Parathyroid adenoma (tissue), 2 donors: ENCODE measurements around the gene SFN.
"Not testable (repeated sequence)": the region's sequence is repeated elsewhere in the genome, so short reads cannot be mapped to it uniquely, and the experiment has no call there.

ENCODE experiments used
- H2AFZ ChIP-seq: fragments of 300-600 bp; sonication (generic); one replicate; pipeline ENCODE4 v1.7.0; 2017; ENCODE audit warnings: antibody characterized with exemption, mild to moderate bottlenecking
- H3K27ac ChIP-seq: fragments of 300-600 bp; sonication (generic); one replicate; pipeline ENCODE4 v1.7.0; 2017
- H3K27me3 ChIP-seq: fragments of 300-600 bp; sonication (generic); one replicate; pipeline ENCODE4 v1.7.0; 2017; ENCODE audit warnings: low read length; ENCODE audit not compliant: control insufficient read depth, insufficient read depth
- H3K36me3 ChIP-seq: fragments of 300-600 bp; sonication (generic); one replicate; pipeline ENCODE4 v1.7.0; 2017; ENCODE audit warnings: low read length; ENCODE audit not compliant: control insufficient read depth, insufficient read depth
- H3K4me1 ChIP-seq: fragments of 300-600 bp; sonication (generic); one replicate; pipeline ENCODE4 v1.7.0; 2017; ENCODE audit warnings: control low read depth
- H3K4me2 ChIP-seq: fragments of 300-600 bp; sonication (generic); one replicate; pipeline ENCODE4 v1.7.0; 2017; ENCODE audit warnings: low read length
- H3K4me3 ChIP-seq: fragments of 300-600 bp; sonication (generic); one replicate; pipeline ENCODE4 v1.7.0; 2017; ENCODE audit warnings: low read depth, low read length
- H3K79me2 ChIP-seq: fragments of 300-600 bp; sonication (generic); one replicate; pipeline ENCODE4 v1.7.0; 2017; ENCODE audit warnings: control low read depth
- H3K9ac ChIP-seq: fragments of 300-600 bp; sonication (generic); one replicate; pipeline ENCODE4 v1.7.0; 2017; ENCODE audit warnings: mild to moderate bottlenecking
- H3K9me3 ChIP-seq: fragments of 300-600 bp; sonication (generic); one replicate; pipeline ENCODE4 v1.7.0; 2017; ENCODE audit warnings: low read length; ENCODE audit not compliant: control insufficient read depth
- TF ChIP-seq, protein P1 (sequence below): fragments of 300-600 bp; sonication (generic); IDR thresholded peaks from one replicate; pipeline ENCODE4 v1.7.0; 2017; ENCODE audit warnings: antibody characterized with exemption, mild to moderate bottlenecking
- donor health status: primary hyperparathyroidism.

SFN gene

DNA sequence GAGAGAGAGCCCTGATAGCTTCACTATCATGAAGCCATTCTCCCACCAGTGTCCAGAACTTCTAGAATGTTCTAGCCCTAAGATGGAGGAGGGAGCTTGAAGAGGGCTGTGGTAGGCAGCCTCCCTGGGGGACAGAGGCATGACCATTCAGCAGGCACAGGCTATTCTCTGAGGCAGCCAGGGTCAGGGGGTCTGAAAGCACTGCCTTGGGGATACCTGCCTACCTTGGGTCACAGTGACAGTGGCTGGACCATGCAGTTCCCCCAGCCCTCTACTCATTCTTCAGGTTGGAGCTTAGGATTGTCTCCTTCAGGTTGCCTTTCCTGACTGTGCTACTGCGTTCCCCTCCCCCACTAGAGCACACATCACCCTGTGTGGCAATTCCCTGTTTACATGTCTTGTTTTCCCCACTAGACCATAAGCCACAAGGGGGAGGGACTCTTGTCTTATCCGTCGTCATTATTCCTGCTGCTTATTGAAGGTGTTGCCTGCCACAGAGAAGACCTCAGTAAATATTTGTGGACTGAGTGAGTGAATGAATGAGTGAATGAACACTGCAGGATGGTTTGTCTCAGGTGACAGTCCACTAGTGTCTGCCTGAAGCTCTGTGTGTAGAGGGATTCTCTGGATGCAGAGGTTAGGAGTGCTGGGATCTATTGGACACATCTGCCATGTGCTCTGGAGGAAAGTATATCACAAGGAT is 31.3 kb upstream of the SFN start:
- Histone ChIP-seq H3K27ac (no peak overlapping the region), H3K4me3 (no peak overlapping the region), H3K4me2 (no peak overlapping the region), H3K4me1 (no peaks in the 10 kb centered on the region), H3K79me2 (no peaks in the 10 kb centered on the region), H3K9me3 (no peaks in the 10 kb centered on the region), H3K9ac (no peak overlapping the region), H2AFZ (no peak overlapping the region), H3K36me3 (no peaks in the 10 kb centered on the region), H3K27me3 (no peaks in the 10 kb centered on the region)
- TF ChIP-seq, protein P1, sequence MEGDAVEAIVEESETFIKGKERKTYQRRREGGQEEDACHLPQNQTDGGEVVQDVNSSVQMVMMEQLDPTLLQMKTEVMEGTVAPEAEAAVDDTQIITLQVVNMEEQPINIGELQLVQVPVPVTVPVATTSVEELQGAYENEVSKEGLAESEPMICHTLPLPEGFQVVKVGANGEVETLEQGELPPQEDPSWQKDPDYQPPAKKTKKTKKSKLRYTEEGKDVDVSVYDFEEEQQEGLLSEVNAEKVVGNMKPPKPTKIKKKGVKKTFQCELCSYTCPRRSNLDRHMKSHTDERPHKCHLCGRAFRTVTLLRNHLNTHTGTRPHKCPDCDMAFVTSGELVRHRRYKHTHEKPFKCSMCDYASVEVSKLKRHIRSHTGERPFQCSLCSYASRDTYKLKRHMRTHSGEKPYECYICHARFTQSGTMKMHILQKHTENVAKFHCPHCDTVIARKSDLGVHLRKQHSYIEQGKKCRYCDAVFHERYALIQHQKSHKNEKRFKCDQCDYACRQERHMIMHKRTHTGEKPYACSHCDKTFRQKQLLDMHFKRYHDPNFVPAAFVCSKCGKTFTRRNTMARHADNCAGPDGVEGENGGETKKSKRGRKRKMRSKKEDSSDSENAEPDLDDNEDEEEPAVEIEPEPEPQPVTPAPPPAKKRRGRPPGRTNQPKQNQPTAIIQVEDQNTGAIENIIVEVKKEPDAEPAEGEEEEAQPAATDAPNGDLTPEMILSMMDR = no peak

DNA sequence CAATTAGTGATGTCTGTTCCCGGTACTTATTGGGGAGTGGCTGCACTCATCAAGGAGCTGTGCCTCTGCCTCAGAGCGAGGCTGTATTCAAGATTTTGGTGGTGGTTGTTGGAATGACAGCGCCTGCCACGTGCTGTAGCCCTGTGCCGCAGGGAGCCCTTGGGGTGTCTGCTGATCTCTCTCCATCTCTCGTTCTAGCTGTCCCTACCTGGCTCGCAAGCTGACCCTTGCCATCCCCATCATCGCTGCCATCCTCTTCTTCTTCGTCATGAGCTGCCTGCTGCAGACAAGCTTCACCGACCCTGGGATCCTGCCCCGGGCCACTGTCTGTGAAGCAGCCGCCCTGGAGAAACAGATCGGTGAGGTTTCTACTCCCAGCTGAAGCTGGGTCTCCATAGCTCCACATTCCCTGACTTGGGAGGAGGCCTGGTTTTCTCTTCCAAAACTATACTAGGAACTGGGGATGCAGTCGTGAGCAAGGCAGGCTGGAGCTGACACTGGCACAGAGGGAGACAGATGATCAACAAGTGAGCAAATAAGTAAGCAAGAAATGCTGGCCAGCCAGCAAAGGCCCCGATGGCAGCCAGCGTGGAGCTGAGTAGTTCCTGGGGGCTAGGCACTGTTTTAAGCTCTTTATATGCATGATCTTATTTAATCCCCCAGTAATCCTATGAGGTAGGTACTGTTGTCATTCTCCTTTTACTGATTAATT is 30.5 kb upstream of the SFN start:
- TF ChIP-seq, protein P1 = no peak
- Histone ChIP-seq H3K27ac (no peak overlapping the region), H3K27me3 (no peaks in the 10 kb centered on the region), H3K9ac (no peak overlapping the region), H2AFZ (no peak overlapping the region), H3K4me2 (no peak overlapping the region), H3K4me1 (no peaks in the 10 kb centered on the region), H3K36me3 (no peaks in the 10 kb centered on the region), H3K9me3 (no peaks in the 10 kb centered on the region), H3K4me3 (no peak overlapping the region), H3K79me2 (no peaks in the 10 kb centered on the region)

DNA sequence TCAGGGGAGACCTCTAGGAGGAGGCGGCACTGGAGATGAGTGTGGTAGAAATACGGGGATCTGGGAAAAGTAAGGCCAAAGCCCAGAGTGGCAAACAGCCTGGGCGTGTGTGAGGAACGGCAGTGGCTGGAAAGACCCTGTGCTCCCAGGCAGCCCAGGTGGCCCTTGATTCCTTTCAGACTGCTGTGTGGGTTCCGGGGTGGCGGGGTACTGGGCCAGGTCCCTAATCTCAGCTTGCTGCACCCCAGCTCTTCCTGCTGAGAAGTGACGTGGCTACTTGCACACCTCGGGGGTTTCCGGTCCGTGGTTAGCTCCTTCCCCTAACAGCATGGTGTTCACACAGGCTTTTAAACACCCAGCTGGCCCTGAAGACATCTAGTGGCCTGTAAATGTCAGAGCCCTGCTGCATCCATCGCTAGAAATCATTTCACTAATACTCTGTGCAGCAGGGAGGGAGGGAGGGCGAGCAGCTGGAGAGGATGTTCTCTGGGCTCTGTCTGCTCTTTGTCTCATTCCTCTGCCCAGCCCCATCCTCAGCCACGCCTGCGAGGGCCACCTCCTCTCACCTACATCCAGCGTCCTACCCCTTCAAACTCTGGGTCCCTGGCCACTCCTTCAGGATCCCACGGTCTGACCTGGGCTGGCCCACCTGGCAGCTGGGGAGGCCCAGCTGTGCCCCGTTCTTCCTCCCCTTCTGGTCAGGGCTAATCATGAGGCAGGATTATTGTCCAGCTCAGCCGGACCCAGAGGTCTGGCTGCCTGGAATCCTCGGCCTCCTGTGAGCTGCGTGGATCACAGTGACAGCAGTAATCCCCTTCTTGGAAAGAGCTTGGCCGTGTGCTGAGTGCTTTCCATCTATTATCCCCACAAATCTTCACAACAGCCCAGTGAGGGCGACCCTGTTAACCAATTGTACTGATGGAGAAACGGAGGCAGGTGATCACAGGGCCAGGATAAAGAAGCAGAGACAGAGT is 29.2 kb upstream of the SFN start:
- TF ChIP-seq, protein P1 = no peak
- no peak overlapping the region for H3K27ac ChIP-seq
- no peaks in the 10 kb centered on the region for H3K36me3 ChIP-seq
- no peak overlapping the region for H2AFZ ChIP-seq
- no peaks in the 10 kb centered on the region for H3K9me3 ChIP-seq
- H3K4me3 ChIP-seq = no peak overlapping the region
- no peak overlapping the region for H3K4me2 ChIP-seq
- H3K79me2 ChIP-seq = no peaks in the 10 kb centered on the region
- no peaks in the 10 kb centered on the region for H3K4me1 ChIP-seq
- no peaks in the 10 kb centered on the region for H3K27me3 ChIP-seq
- H3K9ac ChIP-seq = no peak overlapping the region

DNA sequence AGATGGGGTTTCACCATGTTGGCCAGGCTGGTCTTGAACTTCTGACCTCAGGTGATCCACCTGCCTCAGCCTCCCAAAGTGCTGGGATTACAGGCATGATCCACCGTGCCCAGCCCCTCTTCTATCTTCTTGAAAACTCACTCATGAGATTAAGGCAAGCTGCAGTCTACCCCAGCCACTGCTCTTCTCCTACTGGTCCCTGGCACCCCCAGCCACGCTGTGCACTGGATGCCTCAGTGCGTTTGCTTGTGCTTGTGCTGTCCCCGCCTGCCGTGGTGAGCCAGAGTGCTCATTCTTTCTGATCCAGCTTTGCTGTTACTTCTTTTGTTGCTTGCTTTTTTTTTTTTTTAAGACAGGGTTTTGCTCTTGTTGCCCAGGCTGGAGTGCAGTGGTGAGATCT is 25.3 kb upstream of the SFN start:
- H3K27ac ChIP-seq, H3K36me3 ChIP-seq: not testable (repeated sequence)

More for the DNA sequence above, 25.3 kb upstream of the SFN start:
- H3K4me2 ChIP-seq, H3K9me3 ChIP-seq, H3K27me3 ChIP-seq, H3K9ac ChIP-seq, H2AFZ ChIP-seq, H3K79me2 ChIP-seq, H3K4me1 ChIP-seq, H3K4me3 ChIP-seq: not testable (repeated sequence)
